WERI-Rb-1 (cell line): ENCODE measurements around the gene ARHGEF10L.
A peak's percentile ranks its signal among the peaks of the same experiment; 100 is the strongest.

Experiments
- DNase-seq: peaks from one replicate; pipeline ENCODE4 v3.0.0-alpha.2; 2020
- H3K27ac ChIP-seq: fragments of 250-450 bp; sonication (Bioruptor Pico); 2 replicates; pipeline ENCODE4 v1.5.1; 2020; ENCODE audit warnings: mild to moderate bottlenecking, moderate library complexity
- H3K27me3 ChIP-seq: fragments of 250-450 bp; sonication (Bioruptor Pico); 2 replicates; pipeline ENCODE4 v1.5.1; 2021; ENCODE audit warnings: mild to moderate bottlenecking, low read depth, moderate library complexity; ENCODE audit not compliant: insufficient read depth, severe bottlenecking
- H3K36me3 ChIP-seq: fragments of 250-450 bp; sonication (Bioruptor Pico); 2 replicates; pipeline ENCODE4 v1.5.1; 2020; ENCODE audit warnings: mild to moderate bottlenecking, moderate library complexity
- H3K4me3 ChIP-seq: 2 replicates; pipeline ENCODE4 v1.5.1; 2011; ENCODE audit warnings: low read depth, mild to moderate bottlenecking, control low read depth, low read length
- H3K9me3 ChIP-seq: fragments of 250-450 bp; sonication (Bioruptor Pico); 2 replicates; pipeline ENCODE4 v1.5.1; 2021; ENCODE audit warnings: mild to moderate bottlenecking, moderate library complexity; ENCODE audit not compliant: severe bottlenecking
- TF ChIP-seq, protein P1 (sequence below): IDR thresholded peaks from 2 replicates; pipeline ENCODE4 v1.5.1; 2011; ENCODE audit warnings: low read depth, mild to moderate bottlenecking, control low read depth, inconsistent platforms, low read length

The ARHGEF10L gene

GRCh38 chr1:17655922-17656321 lies 116.4 kb downstream of the ARHGEF10L start:
- peaks cover 22% of the 10 kb centered on the region for H3K36me3 ChIP-seq

GRCh38 chr1:17657436-17657835 lies 117.9 kb downstream of the ARHGEF10L start:
- TF ChIP-seq, protein P1, sequence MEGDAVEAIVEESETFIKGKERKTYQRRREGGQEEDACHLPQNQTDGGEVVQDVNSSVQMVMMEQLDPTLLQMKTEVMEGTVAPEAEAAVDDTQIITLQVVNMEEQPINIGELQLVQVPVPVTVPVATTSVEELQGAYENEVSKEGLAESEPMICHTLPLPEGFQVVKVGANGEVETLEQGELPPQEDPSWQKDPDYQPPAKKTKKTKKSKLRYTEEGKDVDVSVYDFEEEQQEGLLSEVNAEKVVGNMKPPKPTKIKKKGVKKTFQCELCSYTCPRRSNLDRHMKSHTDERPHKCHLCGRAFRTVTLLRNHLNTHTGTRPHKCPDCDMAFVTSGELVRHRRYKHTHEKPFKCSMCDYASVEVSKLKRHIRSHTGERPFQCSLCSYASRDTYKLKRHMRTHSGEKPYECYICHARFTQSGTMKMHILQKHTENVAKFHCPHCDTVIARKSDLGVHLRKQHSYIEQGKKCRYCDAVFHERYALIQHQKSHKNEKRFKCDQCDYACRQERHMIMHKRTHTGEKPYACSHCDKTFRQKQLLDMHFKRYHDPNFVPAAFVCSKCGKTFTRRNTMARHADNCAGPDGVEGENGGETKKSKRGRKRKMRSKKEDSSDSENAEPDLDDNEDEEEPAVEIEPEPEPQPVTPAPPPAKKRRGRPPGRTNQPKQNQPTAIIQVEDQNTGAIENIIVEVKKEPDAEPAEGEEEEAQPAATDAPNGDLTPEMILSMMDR: no peak
- Histone ChIP-seq H3K27ac (no peak overlapping the region), H3K9me3 (no peaks in the 10 kb centered on the region), H3K4me3 (no peak overlapping the region), H3K27me3 (no peaks in the 10 kb centered on the region), H3K36me3 (peaks cover 22% of the 10 kb centered on the region)
- DNase-seq: no peak

More at GRCh38 chr1:17655922-17656321, 116.4 kb downstream of the ARHGEF10L start:
- H3K27me3 ChIP-seq: no peaks in the 10 kb centered on the region
- H3K4me3 ChIP-seq: no peak overlapping the region
- no peak for DNase-seq
- H3K27ac ChIP-seq: no peak overlapping the region
- TF ChIP-seq, protein P1: no peak
- H3K9me3 ChIP-seq: no peaks in the 10 kb centered on the region

- Histone ChIP-seq H3K4me3 (no peak overlapping the region), H3K9me3 (no peaks in the 10 kb centered on the region), H3K36me3 (peaks cover 22% of the 10 kb centered on the region), H3K27me3 (no peaks in the 10 kb centered on the region), H3K27ac (no peak overlapping the region)
- no peak for DNase-seq
- TF ChIP-seq, protein P1: no peak
These were observed 119.3 kb downstream of the ARHGEF10L start for GRCh38 chr1:17658837-17659236.

DNA sequence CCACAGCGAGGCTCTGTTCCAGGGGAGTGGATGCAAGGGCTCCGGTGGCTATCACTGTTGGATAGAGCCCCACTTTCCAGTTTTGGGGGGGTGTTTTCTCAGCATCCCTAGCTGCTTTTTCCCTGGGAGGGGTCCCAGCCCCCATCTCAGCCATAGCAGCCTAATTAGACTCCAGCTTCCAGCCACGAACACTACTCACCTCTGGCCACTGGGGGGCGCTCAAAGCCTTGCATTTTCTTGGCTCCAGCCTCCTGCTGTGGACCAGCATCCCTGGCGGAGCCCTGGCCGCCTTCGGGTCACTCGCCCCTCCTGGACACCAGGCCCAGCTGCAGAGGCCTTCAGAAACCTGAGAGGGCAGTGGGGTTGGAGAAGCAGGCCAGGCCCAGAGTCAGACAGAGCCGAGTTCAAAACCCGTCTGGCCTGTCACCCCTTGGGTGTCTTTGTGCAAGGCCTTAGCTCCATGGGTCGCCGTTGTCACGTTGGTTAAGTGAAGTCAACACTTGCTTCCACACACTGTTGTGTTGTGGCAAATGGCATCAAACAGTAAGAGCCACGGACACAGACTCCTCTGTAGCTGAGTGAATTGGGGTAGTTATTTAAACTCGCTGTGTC lies 122.2 kb downstream of the ARHGEF10L start:
- Histone ChIP-seq H3K36me3 (peaks cover 30% of the 10 kb centered on the region), H3K27me3 (no peaks in the 10 kb centered on the region), H3K9me3 (no peaks in the 10 kb centered on the region), H3K4me3 (no peak overlapping the region), H3K27ac (no peak overlapping the region)
- TF ChIP-seq, protein P1: peak; percentile 84
- peak; percentile 80 for DNase-seq

DNA sequence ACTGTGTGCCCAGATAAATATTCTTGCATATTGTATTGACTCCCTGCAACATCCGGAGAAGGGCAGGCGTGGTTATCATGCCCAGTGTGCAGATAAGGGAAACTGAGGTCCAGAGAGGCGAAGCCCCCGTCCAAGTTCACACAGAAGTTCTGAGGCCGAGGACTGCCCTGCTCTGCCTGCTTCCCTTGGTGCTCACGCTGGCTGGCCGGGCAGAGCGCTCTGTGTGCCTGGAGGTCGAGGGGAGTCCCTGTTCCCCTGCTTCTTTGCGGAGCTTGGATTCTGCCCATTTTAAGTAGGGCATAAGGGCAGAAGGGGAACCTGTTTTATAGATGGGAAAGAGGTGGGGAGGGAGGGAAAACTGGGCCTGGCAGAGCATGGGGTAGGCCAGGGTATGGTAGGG lies 122.8 kb downstream of the ARHGEF10L start:
- TF ChIP-seq, protein P1: no peak
- Histone ChIP-seq H3K9me3 (no peaks in the 10 kb centered on the region), H3K36me3 (peaks cover 30% of the 10 kb centered on the region), H3K4me3 (no peak overlapping the region), H3K27me3 (no peaks in the 10 kb centered on the region), H3K27ac (no peak overlapping the region)
- no peak for DNase-seq

- peaks cover 30% of the 10 kb centered on the region for H3K36me3 ChIP-seq
- no peak overlapping the region for H3K4me3 ChIP-seq
- no peak for DNase-seq
- TF ChIP-seq, protein P1: no peak
- no peaks in the 10 kb centered on the region for H3K27me3 ChIP-seq
- no peaks in the 10 kb centered on the region for H3K9me3 ChIP-seq
- H3K27ac ChIP-seq: no peak overlapping the region
These were observed 123.3 kb downstream of the ARHGEF10L start for GRCh38 chr1:17662786-17663185.
